Caki2 (cell line): ENCODE results near the gene AP2B1. TPM values are rescaled to one million over a fixed set of nuclear protein-coding genes. Genes with fewer than 3 reads are reported as not detected.
"Not testable (repeated sequence)": the region's sequence is repeated elsewhere in the genome, so short reads cannot be mapped to it uniquely, and the experiment has no call there.

Experiments
- DNase-seq: peaks from one replicate; pipeline ENCODE4 v3.0.0-alpha.2; 2015; ENCODE audit warnings: low read depth
- in situ Hi-C: cut with HindIII; loops from 2 replicates; pipeline ENCODE4 v1.10.0; 2016; ENCODE audit warnings: low sequenced_read_pairs, low pct_unique_long_range_greater_than_20kb, mixed read lengths
- total RNA-seq: library from RNA; depleted of rRNA; stranded (reverse); fragments of >200 nt; shearing (Covaris generic); gene quantifications from 2 replicates; pipeline ENCODE4 v1.2.3, GENCODE V29; 2014; ENCODE audit warnings: low replicate concordance

The AP2B1 gene
- total RNA-seq, 1 experiment from 2014 or later, result 135 TPM

GRCh38 chr17:35563181-35563580 is 23.9 kb upstream of the AP2B1 start:
- DNase-seq, in situ Hi-C loops: not testable (repeated sequence)

GRCh38 chr17:35566968-35567367 is 20.2 kb upstream of the AP2B1 start:
- no peak for DNase-seq
- in situ Hi-C loops, result no loop called here

- DNase-seq, result peak; percentile 63
- in situ Hi-C loops, result no loop called here
These were observed 18.6 kb upstream of the AP2B1 start for GRCh38 chr17:35568561-35568960.

- in situ Hi-C loops, result no loop called here
- DNase-seq, result no peak
These were observed 17.7 kb upstream of the AP2B1 start for GRCh38 chr17:35569405-35569804.

- in situ Hi-C loops, result no loop called here
- no peak for DNase-seq
These were observed 11.4 kb upstream of the AP2B1 start for GRCh38 chr17:35575759-35576158.

- DNase-seq, result no peak
- in situ Hi-C loops, result no loop called here
These were observed 9.3 kb upstream of the AP2B1 start for GRCh38 chr17:35577830-35578196.

GRCh38 chr17:35578197-35578928 is 8.8 kb upstream of the AP2B1 start, which contains the start of gene PEX12:
Gene PEX12, minus strand, starts transcription at chr17:35578571. Its CDS starts 550 bp downstream, at chr17:35578021.
- in situ Hi-C loops, result no loop called here
- DNase-seq, result peak; percentile 77

GRCh38 chr17:35578929-35579432 is 8.1 kb upstream of the AP2B1 start:
- in situ Hi-C loops, result no loop called here
- no peak for DNase-seq

- no peak for DNase-seq
- in situ Hi-C loops, result no loop called here
These were observed 3.1 kb upstream of the AP2B1 start for GRCh38 chr17:35584061-35584460.

- DNase-seq, result no peak
- in situ Hi-C loops, result no loop called here
These were observed 501 bp upstream of the AP2B1 start for GRCh38 chr17:35586569-35587073.

- DNase-seq, result peak; percentile 81
- in situ Hi-C loops, result no loop called here
These were observed 1.2 kb downstream of the AP2B1 start for GRCh38 chr17:35588196-35588920.

- in situ Hi-C loops, result no loop called here
- no peak for DNase-seq
These were observed 8.9 kb downstream of the AP2B1 start for GRCh38 chr17:35596072-35596471.

- in situ Hi-C loops, result no loop called here
- DNase-seq, result no peak
These were observed 9.6 kb downstream of the AP2B1 start for GRCh38 chr17:35596530-35597233.

- in situ Hi-C loops, result no loop called here
- no peak for DNase-seq
These were observed 10.5 kb downstream of the AP2B1 start for GRCh38 chr17:35597604-35598003.

- no peak for DNase-seq
- in situ Hi-C loops, result no loop called here
These were observed 16.6 kb downstream of the AP2B1 start for GRCh38 chr17:35603674-35604073.

- in situ Hi-C loops, result no loop called here
- DNase-seq, result no peak
These were observed 18.6 kb downstream of the AP2B1 start for GRCh38 chr17:35605678-35606077.

GRCh38 chr17:35607239-35607847 is 20.2 kb downstream of the AP2B1 start:
- no peak for DNase-seq
- in situ Hi-C loops, result no loop called here

GRCh38 chr17:35609831-35610230 is 22.7 kb downstream of the AP2B1 start:
- in situ Hi-C loops, result no loop called here
- DNase-seq, result no peak
